GM18499 (cell line): ENCODE measurements around the gene SPATA6L.
A peak's percentile ranks its signal among the peaks of the same experiment; 100 is the strongest.

Source experiments
- ATAC-seq: cut with Tn5 transposase; IDR thresholded peaks from one replicate; pipeline ENCODE4 v1.9.1; 2021; ENCODE audit warnings: moderate number of reproducible peaks; ENCODE audit not compliant: insufficient read depth, unreplicated experiment

The SPATA6L gene

DNA sequence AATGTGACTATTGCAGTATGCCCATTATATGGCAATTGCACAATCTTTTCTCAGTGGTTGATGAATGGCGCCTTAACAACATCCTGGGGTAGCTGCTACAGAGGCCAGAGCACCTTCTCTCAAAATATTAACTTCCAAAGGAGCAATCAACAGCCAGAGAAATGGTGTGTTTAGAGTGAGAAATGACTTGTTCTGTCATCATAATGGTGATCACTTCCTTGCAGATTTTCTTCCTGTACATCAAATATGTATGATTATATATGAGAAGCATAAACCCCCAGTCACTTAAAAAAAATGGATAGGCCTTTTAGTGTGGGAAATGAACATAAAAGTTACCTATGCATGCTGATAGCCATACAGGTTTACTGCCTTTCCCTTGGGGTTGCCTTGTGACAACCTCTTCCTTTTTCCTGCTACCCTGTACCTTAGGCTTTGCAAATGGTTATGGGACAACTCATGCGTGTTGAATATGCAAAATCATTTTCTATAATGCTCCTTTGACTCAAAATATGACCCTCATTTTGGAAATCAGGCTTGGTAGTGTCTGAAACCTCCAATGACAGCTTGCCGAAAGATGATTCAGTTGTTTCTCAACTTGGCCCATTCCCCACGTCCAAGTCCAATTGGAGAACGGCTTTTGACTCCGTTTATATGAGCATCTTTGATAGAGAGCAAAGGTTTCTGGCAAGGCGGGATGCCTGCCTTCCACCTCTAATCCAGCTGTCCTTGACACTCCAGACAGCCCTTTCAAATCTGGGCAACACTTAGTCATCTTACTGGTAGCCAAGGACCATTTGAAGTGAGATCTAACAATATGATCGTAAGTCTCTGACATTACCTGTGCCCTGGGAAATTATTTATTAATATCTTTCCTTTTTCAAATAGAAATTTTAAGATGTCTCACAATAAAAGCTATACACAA lies 106.8 kb downstream of the SPATA6L start:
- peak; percentile 87 for ATAC-seq

DNA sequence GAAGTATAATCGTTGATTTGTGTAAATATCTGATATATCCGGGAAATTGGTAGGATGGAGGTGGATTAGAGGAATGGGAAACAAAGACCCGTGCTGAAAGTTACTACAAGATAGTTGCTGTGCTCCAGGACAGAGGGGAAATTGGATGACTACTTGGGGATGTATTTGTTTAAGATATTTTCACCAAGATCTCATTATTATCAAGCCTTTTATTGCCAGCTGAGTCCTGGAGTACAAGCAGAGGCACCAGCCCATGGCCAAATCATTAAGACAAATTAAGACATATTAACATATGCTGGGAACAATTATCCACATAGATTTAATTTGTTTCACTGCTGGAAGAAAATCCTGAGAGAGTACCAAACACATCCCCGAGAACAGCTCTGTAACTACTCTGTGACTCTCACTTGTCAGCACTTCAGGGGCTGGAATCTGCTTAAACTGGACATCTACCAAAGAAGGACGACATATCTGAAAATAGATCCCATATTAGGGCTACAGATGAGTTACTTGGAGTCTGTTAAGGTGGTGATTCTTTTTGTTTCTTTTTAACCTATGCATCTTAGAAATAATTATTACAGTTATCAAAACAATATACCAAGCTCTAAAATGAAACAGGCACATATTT lies 107.8 kb downstream of the SPATA6L start:
- no peak for ATAC-seq

DNA sequence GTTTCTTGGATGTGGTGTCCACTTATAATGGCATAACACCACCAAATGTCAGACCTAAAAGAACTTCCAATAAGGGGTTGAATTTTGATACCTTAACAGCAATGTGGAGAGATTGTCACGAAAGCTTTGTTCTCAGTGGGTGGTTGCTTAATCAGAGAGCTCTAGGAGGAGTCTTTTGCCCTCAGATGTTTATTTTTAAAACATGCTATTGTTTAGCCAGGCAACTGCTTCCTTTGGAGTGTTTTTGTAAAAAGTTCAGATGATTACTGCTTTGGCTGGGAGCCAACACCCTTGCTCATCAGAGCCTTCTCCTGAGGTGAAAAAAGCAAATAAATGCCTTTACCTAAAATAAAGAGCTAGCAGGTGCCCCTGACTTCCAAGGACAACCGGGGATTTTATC lies 111.0 kb downstream of the SPATA6L start:
- no peak for ATAC-seq

DNA sequence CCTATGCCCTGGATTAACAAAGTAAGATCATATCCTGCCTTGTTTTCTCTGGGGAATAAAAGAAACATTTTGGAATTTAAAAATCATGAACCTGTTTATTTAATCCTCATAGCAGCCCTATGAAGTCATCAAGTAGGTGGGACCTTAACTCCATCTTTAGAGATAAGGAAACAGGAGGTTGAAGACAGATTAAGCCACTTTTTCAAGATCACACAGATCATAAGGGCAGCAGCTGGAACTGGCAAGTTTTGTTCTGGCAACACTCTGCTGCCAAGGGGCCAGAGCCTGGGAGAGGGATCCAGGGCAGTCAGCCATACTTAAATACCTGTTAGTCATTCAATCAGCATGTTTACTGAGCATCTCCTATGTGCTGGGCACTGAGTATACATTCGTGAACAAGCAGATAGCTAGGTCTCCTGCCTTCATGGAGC lies 112.3 kb downstream of the SPATA6L start:
- ATAC-seq = no peak

DNA sequence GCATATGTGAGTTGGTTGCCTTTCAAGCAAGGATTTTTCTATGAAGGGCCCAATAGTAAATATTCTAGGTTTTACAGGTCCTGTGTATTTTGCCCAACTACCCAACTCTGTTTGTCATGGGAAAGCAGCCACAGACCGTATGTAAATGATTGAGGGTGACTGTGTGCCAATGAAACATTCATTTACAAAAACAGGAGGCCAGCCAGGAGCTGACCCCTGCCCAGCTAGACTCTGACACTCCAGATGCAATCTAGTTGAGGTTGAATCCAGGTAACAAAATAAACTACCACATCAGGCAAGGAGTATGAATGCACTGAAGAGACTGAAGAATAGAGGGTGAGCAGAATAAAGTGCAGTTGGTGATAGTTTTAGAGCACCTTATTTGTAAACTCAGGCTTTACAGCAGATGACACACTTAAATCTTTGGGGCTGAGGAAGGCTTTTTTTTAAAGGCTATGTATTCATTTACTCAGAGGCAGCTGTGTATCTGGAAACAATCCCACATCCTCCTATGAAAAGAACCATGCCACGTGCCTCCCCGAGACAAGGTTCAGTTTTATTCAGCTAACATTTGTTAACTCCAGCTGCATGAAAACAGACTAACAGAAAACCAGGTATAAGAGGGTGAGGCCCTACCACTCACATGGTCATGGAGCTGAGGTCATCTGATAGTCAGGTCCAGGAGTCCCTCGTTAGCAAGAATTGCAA lies 115.3 kb downstream of the SPATA6L start:
- no peak for ATAC-seq

DNA sequence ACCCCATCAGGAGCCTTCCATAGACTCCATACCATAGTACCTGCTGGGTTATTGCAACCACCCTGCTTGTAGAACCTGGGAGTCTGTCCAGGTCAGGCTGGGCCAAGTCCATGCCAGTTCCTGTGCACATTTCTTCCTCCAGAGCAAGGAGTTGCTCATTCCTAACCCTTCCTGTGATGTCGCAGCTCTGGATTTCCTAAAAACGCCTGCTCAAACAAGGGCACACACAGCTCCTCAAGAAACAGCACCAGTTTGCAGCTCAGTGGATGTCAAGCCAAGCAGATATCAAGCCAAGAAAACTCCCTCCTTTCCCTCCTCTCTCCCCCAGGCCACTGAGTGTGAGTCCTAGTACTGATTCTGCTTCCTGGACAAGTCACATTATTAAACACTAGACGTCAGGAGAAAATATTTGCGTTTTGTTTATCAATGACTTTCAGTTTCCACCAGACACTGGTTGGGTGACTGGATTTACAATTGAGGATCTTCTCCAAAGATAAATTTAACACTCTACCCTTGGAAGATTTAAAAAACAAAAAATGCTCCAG lies 116.5 kb downstream of the SPATA6L start:
- no peak for ATAC-seq

DNA sequence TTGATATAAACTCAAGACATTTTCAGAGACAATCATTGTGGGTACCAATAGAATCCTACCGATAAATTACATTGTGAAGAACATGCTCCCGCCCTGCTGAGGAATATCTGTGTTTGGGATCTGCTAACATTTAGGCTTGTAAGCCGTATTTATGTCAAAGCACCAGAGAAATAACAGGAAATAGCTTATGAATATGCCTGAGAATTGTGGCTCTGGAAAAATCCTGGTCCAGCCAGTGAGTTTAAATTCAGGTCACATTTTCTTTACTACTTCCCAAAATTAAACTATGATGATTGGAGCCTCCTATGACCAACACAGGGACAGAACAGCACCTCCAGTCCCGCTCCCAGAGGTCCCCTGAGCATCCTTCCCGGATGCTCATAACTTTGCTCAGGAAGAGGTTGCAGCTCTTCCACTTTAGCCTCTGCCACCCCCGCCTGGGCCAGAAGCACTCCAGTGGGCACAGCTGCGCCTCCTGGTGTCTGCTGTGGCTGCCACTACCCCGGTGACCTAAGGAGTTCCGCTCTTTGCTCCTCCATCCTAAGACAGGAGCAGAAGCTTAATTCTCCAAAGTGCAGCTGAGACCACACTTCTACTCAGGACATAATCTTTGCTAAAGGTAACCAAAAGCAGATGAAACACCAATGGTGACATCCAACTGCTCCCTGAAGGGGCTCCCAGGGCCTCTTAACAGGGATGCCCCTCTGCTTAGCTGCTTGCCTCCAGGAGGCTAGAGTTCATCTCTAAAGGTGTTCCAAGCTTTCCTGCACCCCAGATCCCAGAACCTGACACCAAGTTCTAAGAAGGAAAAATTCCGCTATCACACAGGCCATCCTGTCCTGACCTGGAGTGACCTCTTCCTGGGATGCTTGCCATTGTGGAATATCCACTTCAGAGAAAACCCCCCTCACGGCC lies 117.2 kb downstream of the SPATA6L start:
- no peak for ATAC-seq
